Panc1 (cell line): ENCODE measurements around the gene TENM3.

Experiments used
- POLR2AphosphoS5 ChIP-seq: IDR thresholded peaks from 2 replicates; pipeline ENCODE4 v1.6.1; 2012; ENCODE audit warnings: mild to moderate bottlenecking, low read depth, low read length, moderate library complexity
- TF ChIP-seq, protein P1 (sequence below): fragments of 450-650 bp; IDR thresholded peaks from 2 replicates; pipeline ENCODE4 v1.5.1; 2017; ENCODE audit warnings: mild to moderate bottlenecking
- TF ChIP-seq, protein P2 (sequence below), 2 experiments: IDR thresholded peaks; 2 replicates each; pipeline ENCODE4 v1.6.1; 2011 to 2012; ENCODE audit warnings: low read depth in 2 of 2, control low read depth in 1 of 2, low read length in 1 of 2, mild to moderate bottlenecking in 1 of 2, moderate library complexity in 1 of 2; ENCODE audit not compliant: insufficient read depth in 1 of 2

DNA sequence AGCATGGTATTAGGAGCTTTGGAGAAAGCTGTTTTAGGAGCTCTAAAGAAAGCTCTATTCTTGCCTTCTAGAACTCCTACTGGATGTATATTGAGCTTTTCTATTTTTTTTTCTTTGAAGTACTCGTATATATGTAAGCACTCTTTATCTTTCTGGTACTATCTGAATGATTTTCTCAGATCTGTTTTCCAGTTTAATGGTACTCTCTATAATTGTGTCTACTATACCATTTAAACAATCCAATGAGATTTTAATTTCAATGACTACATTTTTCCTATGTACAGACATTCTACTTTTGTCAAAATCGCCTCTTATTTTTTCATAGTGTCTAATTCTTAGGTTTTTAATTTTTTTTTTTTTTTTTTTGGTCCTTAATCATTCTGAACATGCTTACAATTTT is 345.9 kb downstream of the TENM3 start:
- TF ChIP-seq, protein P1, sequence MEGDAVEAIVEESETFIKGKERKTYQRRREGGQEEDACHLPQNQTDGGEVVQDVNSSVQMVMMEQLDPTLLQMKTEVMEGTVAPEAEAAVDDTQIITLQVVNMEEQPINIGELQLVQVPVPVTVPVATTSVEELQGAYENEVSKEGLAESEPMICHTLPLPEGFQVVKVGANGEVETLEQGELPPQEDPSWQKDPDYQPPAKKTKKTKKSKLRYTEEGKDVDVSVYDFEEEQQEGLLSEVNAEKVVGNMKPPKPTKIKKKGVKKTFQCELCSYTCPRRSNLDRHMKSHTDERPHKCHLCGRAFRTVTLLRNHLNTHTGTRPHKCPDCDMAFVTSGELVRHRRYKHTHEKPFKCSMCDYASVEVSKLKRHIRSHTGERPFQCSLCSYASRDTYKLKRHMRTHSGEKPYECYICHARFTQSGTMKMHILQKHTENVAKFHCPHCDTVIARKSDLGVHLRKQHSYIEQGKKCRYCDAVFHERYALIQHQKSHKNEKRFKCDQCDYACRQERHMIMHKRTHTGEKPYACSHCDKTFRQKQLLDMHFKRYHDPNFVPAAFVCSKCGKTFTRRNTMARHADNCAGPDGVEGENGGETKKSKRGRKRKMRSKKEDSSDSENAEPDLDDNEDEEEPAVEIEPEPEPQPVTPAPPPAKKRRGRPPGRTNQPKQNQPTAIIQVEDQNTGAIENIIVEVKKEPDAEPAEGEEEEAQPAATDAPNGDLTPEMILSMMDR = no peak
- TF ChIP-seq, protein P2, sequence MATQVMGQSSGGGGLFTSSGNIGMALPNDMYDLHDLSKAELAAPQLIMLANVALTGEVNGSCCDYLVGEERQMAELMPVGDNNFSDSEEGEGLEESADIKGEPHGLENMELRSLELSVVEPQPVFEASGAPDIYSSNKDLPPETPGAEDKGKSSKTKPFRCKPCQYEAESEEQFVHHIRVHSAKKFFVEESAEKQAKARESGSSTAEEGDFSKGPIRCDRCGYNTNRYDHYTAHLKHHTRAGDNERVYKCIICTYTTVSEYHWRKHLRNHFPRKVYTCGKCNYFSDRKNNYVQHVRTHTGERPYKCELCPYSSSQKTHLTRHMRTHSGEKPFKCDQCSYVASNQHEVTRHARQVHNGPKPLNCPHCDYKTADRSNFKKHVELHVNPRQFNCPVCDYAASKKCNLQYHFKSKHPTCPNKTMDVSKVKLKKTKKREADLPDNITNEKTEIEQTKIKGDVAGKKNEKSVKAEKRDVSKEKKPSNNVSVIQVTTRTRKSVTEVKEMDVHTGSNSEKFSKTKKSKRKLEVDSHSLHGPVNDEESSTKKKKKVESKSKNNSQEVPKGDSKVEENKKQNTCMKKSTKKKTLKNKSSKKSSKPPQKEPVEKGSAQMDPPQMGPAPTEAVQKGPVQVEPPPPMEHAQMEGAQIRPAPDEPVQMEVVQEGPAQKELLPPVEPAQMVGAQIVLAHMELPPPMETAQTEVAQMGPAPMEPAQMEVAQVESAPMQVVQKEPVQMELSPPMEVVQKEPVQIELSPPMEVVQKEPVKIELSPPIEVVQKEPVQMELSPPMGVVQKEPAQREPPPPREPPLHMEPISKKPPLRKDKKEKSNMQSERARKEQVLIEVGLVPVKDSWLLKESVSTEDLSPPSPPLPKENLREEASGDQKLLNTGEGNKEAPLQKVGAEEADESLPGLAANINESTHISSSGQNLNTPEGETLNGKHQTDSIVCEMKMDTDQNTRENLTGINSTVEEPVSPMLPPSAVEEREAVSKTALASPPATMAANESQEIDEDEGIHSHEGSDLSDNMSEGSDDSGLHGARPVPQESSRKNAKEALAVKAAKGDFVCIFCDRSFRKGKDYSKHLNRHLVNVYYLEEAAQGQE (IDR thresholded peaks at IDR 0.05; ENCODE audit: insufficient read depth in 1 of 2, low read depth in 2 of 2, low read length in 1 of 2) = no peak
- TF ChIP-seq POLR2AphosphoS5 = no peak
